AML-193 (cell line): ENCODE results near the gene ADAM8.

Experiments used
- DNase-seq, 2 experiments: peaks; one replicate each; lab custom pipeline; 2025; lab: John Stamatoyannopoulos, UW

Gene ADAM8

DNA sequence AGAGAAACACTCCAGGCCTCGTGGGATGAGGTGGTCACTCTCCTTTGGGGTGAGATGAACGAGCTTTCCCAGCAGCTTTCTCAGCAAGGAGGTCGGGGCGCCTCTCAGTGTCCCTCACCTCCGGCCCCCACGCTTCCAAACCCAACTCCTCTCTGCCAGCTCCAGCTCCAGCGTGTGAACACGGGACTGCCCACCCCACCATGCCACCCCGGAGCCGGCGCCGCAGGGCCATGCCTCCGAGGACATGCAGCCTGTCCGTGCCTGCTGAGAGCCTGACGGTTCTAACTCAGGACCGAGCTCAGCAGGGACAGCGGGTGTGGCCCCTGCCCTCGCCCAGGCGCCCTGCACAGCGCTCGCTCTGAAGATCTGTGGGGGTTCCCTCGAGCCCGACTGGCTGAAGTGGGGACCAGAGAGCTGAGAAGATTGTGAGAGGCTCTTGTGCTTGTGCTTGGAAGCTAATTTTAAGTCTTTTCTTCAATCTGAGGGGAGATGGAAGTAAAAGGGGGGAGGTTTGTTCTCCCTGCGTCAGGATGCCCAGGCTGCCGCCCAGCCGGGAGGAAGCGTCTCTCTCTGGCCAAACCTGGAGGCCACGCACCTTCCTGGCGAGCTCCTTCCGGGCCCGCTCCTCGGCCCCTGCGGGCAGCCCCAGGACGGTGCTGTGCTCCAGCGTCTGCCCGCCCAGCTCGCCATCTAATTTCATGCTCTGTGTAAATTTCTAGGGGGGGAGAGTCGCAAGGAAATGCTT is 5.1 kb upstream of the ADAM8 start:
- DNase-seq, result no peak

DNA sequence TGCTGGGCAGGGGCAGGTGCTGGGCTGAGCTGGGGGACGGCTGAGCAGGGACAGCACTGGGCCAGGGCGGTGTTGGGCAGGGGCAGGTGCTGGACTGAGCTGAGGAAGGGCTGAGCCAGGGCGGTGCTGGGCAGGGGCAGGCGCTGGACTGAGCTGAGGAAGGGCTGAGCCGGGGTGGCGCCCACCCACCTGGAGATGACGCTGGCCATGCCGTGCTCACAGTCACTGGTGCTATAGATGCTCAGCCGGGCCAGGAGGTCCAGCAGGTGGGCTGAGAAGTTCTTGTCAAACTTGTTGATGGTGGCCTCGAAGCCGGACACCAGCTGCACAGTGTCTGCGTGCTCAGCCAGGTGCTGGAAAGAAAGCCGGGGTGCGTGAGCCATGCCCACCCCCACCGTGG is 4.4 kb upstream of the ADAM8 start:
- no peak for DNase-seq

DNA sequence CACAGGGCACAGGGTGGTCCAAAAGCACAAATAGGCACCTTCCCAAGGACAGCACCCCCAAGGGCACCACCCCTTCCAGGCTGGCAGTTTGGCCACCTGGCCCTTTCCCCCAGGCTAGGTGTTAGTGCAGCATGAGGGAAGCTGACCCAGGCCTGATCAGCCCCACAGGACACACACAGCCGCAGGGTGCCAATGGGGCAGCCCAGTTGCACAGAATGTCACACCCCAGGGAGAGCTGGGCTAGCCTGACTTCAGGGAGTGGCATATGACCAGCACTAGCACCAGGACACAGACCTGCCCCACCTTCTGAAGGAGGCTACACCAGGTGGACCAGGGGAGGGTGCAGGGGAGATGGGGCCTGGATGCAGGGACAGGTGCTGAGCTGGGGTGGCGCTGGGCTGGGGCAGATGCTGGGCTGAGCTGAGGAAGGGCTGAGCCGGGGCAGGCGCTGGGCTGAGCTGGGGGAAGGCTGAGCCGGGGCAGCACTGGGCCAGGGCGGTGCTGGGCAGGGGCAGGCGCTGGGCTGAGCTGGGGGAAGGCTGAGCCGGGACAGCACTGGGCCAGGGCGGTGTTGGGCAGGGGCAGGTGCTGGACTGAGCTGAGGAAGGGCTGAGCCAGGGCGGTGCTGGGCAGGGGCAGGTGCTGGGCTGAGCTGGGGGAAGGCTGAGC is 3.9 kb upstream of the ADAM8 start:
- no peak for DNase-seq

GRCh38 chr10:133279326-133280226 is 2.9 kb upstream of the ADAM8 start:
- no peak for DNase-seq

DNA sequence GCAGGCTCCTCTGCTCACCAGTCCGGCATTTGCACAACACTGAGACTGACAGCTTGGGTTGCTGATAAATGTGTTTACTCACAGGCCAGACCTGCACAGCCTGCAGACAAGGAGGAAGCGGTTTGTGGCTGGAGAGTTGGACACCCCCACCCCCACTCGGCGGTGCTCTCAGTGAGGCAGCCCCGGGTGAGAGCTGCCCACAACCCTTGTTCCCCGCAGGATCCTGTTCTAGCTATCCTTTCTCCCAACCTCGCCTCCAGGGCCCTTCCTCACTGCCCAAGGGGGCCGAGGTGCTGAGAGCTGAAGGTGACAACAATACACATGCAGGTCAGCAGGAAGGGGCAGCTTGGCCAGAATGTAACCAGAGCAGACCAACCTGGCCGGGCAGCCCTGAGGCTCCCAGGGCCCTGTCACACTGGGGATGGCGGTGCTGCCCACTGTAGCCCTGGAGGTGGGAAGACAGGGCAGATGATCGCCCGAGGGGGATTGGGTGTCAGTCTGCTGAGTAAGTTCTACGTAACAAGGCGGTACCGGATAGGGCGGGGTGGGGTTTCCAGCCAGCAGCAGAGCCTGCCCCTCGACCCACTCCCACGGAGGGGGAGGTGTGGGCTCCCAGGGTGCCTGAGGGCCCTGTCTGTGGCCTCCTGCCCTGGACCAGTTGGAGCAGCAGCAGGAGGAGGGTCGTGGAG is 2.1 kb upstream of the ADAM8 start:
- DNase-seq, result peak; percentile 71 to 80

DNA sequence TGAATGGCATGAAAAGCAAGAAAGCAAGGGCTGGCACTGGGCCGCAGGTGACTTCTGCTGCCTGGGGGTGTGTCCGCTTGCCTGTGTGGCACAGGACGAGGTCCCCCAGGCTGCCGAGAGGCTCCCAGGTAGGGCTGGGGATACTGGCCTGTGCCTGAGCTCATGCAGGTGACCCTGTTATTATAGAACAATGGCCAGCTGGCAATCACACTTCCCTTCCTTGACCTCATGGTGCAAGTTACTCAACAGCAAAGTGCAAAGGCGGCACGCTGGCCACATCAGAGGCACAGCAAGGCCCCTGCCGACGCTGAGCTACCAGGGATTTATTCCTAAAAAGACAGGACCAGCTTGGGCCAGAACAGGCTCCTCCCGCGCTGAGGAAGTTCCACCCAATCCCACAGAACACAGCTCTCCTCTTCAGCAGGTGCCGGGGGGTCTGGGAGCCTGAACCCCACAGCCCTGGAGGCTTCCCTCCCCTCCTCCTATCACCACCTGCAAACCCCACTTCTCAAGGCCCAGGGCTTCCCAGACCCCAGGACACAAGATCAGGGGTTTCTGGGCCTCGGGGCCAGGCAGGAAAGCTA is 1.4 kb upstream of the ADAM8 start:
- peak; percentile 46 to 51 for DNase-seq

DNA sequence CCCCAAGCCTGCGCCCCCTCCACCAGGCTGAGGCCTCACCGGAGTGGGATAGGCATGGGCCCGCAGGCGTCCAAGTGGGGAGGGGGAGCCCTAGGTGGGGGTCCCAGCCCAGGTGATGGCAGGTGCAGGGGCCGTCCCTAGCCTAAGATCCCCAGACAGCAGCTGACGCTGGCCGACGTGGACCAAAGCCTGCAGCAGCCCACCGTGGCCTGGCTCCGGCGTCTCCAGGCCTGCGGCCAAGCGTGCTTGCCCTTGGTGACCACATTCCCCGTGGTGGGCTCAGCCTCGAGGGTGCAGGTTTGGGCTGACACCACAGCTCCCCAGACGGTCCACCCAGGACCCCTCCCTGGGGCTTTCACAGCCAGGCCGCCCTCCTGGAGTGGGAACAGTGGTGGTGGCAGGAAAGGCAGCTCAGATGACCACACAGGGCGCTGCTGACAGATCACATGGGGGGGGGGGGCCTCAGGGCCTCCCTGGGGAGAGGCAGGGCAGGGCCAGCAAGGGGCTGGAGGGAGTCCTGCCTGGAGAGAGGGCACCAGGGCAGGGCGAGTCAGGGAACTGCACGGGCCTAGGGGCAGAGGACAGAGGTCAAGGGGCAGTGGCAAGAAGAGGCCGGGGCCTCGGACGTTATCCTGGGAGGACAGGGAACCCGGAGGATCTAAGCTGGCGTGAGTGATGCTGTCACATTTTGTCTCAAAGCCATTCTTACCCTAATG is 767 bp upstream of the ADAM8 start:
- DNase-seq, result no peak

GRCh38 chr10:133276100-133276434 is 601 bp downstream of the ADAM8 start:
- DNase-seq, result no peak

- DNase-seq, result no peak
These were observed 980 bp downstream of the ADAM8 start for GRCh38 chr10:133275684-133276092.

GRCh38 chr10:133274751-133275683 is 1.7 kb downstream of the ADAM8 start:
- peak in 1 of 2 experiments; percentile 25 for DNase-seq

DNA sequence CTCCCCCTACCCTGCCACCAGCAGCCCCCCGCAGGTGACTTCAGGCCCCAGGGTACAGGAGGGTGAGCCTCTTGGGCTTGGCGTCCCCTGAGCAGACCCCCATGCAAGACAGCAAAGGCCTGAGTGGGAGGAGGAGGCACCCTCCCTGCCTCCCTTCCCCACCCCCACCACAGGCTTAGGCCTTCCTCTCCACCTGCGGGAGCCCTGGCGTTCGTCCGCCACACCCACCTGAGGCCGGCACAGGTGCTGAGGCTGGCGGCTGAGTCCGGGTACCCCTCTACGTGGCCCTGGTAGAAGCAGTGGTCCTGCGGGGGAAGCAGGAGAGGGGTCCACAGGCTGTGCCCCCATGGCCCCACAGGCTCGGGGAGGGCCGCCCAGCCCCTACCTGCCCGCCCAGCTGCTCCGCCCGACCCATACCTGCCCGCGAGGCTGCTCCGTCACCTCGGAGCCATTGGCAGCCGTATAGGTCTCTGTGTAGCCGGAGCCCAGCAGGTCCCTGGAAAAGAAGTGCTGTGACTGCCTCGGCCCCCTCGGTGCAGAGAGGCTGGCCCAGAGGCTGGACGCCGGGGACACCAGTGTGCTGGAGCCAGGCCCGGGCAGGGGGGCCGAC is 3.0 kb downstream of the ADAM8 start:
- no peak for DNase-seq

DNA sequence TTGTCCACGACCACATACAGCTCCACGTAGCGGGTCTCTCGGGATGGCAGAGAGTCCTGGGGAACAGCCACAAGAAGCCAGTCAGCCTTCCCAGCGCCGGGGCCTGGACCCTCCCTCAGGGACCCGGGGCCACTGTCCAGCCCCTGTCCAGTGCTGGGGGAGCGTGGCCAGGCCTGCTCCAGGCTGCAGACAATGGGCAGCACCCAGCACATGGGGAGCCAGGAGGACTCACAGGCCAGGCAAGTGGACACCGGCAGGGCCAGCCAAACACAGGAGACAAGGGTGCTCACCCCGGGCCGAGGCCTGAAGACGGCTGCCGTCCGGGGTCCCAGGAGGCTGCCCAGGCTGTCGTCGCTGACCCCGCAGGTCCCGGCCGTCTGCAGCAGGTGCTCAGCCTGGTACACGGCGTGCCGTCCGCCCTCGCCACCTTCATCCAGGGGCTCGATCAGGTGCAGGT is 3.7 kb downstream of the ADAM8 start:
- no peak for DNase-seq

DNA sequence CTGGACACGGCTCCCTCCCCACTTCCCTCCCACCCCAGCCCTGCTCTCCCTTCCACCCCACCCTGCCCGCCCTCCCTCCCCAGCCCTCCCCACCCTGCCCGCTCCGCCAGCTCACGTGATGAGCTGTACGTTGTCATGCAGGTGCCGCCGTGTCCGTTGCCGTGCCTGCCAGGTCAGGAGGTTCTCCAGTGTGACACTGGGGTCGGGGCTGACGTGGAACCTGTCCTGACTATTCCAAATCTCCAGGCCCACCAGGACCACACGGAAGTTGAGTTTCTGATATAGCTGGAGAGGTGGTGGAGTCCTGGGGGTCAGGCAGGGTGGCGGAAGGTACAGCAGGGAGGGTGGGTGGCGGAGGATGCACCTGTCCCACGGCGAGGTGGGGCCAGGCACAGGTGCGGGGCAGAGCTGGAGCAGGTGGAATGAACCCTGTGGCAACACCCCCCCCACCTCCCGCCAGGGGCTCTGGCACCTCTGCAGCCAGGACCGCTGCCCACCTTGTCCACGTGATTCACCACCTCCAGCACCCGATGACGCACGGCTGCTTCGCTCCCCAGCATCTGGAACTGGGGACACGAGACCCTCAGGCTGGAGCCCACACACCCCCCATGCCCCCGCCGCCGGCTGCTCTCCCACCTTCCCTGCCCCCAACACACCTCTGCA is 4.2 kb downstream of the ADAM8 start:
- DNase-seq, result no peak

- no peak for DNase-seq
These were observed 5.0 kb downstream of the ADAM8 start for GRCh38 chr10:133271521-133272300.

- no peak for DNase-seq
These were observed 5.8 kb downstream of the ADAM8 start for GRCh38 chr10:133270773-133271297.

DNA sequence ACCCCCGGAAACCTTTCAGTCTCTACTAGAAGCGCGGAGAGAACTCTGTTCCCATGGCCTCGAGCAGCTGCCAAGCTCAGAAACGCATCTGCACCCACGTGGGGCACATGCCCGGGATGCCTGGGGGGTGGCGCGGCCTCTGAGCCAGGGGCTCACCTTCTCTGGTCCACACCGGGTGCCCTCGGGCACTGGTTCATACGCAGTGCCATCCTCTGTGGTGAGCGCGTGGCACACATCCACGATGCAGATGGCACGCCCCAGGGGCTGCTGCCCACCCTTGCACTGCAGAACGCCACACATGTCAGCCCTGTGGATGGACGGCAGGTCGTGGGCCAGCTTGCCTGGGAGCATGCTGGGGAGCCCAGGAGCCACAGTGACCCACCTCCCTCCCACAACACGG is 6.5 kb downstream of the ADAM8 start:
- no peak for DNase-seq

GRCh38 chr10:133269367-133269766 is 7.3 kb downstream of the ADAM8 start:
- no peak for DNase-seq

GRCh38 chr10:133268532-133268931 is 8.1 kb downstream of the ADAM8 start:
- no peak for DNase-seq
